HuH-7.5 (cell line): ENCODE results near the gene DIPK1A.

ENCODE experiments used
- DNase-seq: peaks from one replicate; pipeline ENCODE4 v3.0.0; 2011; ENCODE audit warnings: low spot score

Gene DIPK1A

DNA sequence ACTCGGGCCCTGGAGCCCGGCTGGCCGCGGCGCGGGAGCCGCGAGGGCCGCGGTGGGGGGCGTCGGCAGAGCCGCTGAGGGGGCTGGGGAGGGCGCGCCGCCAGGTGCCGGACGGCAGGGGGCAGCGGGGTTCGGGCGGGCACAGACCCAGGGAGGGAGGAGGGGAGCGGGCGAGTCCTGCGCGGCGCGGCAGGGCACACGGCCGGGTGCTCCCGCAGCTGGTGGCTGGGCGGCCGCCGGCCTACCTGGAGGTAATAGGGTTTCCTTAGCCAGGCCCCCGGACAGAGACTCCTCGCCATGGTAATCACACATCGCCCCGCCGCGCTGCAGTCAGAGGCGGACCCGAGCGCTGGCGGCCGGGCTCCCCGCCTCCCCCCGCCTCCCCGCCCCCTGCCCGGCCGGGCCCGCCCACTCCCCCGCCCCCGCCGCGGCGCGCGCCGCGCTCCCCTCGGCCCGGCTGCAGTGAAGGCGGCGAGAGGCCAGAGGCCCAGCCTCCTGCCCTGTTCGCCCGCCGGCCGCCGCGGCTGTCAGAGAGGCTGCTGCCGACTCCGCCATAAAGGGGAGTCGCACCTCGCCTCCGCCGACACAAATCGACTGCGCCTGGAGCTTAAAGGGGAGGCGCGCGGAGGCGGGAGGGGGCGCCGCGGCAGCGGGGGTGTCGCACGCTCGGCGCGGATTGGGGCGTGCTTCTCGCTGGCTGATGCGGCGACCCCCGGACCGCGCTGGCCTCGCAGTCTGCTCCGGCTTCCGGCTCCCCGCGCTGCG is at the start of gene DIPK1A:
Gene DIPK1A (minus strand): TSS at position 332 of the 765 bp plus-strand sequence. CDS start 33 bp downstream, at position 299.
- peak; percentile 70 for DNase-seq

DNA sequence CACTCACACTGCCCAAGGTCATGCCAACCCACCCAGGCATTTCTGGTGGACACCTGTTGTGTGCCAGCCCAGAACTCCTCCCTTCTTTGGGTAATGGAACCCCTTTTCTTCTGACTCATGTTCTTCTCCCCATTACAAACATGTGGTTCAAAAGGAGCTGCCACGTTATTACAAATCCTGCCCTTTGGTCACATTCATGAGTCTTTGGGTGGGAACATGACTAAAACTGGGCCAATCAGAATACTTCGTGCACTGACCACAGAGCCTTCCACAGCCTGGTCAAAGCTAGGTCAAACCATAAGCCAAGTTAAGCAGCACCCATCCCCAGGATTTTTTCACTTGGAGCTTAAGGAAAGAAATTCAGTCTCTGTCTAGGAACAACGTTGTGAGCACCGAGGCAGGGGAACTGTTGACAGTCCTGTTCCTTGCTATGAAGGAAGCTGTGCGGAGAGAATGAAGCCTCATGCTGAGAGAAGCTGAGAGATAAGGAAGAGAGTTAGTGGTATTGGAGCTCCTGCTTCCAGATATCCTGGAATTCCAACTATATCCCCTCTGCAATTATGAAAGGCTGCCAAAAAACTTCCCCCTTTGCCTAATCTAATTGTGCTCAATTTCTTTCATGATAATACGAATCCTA is 46.8 kb upstream of the DIPK1A start:
- no peak for DNase-seq

DNA sequence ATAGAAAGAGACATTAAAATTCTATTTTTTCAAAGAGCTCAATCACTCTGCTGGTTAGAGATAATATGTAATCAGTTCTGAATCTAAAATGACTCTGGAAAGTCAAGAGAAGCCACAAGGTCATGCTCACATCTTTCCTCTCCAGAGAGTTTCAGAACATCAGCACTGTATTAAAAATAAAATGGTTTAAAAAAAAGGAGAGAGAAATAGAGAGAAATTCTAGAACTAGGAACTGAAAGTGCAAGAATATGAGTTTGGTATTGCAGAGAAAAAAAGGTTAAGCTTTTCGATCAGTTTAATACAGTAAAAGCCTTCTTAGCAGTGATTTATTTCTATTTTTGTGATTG is 44.0 kb upstream of the DIPK1A start:
- no peak for DNase-seq

DNA sequence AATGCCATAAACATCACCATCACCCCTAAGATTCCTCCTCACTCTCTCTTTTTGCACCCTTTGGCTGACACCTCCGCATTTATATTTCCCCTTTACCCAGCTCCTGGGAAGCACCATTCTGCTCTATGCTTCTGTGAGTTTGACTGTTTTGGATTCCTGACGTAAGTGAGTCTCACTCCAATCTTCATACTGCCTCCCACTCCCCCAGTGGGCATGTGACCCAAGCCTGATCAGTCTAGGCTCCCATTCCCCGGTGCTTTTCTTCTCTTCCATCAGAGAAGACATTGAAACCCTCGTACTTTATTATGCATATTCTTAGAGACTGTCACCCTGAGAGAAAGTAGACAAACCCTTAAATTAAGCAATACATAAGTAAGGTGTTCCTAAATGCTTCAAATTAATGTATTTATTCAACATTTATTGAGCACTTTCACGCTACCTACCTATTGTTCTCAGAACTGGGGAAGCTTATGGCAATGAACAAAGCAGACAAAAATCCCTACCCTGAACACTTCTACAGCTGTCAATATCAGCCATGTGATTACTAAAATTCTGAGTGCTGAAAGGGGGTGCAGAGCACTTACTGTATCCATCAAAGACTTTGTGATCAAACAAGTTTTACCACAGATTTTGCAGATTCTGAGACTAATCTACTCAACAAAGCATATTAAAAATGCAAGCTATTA is 43.4 kb upstream of the DIPK1A start:
- DNase-seq, result no peak

DNA sequence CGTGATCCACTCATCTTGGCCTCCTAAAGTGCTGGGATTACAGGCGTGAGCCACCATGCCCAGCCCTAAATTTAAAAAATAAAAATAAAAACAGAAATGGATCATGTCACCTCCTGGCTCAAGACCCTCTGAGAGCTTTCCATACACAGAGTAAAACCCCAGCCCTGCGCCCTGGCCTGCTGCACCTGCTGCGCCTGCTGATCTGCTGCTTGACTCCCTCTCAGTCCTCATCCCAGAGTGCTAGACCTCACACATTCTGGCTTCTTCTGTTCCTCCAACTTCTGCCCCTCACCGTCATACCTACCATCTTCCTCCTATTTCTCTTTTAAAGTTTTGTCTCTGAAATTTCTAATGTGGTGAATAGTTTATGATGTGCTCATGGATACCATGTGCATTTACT is 42.7 kb upstream of the DIPK1A start:
- no peak for DNase-seq

DNA sequence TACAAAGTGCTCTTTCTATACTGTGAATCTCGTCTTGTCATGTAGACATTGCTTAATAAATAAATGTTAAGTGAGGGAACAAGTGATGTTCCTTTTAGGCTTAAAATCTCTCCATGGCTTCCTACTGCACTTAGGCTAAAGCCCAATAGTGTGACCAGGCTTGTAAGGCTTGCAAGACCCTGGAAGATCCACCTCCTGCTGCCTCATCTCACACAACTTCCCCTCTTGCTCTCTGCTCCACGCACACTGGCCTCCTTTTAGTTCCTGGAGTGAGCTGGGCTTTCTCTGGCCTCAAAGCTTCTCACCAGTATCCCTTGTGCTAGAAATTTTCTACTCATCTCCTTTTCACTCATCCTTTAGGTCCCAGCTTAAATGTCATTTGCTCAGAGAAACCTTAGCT is 41.5 kb upstream of the DIPK1A start:
- DNase-seq, result no peak

DNA sequence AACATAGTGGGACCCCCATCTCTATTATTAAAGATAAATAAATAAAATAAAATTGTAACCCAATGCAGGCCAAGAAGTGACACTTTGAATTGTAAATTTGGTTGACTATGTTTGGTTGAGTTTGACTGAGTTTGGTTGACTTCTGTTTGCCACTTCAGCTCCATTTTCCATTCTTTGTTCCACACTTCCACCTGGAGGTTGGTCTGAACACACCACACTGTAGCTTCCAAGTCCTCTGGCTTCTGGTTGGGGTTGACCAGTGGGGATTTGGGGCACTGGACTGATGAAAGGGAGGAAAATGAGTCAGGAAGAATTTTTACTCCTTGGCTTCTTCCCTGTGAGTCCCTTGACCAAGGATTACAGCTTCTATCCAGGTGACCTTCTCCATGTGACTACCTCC is 40.6 kb upstream of the DIPK1A start:
- no peak for DNase-seq

DNA sequence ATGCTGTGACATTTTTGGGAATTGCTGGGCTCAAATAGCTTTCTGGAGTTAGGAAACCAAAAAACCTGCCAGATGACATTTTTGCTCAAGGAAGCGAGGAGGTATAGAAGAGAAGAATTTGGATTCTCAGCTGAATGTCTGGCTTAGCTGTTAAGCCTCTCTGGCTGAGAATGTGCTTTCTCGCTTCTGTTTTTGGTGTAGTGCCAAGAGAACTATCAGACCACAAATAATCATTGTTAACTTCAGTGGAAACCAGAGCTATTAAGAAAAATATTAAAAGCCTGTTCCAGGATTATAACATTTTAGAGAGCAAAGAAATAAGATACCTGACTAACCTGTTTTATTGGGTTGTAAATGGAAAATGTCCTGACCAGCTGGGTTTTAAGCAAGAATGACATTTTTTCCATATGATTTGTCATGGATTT is 39.5 kb upstream of the DIPK1A start:
- no peak for DNase-seq

DNA sequence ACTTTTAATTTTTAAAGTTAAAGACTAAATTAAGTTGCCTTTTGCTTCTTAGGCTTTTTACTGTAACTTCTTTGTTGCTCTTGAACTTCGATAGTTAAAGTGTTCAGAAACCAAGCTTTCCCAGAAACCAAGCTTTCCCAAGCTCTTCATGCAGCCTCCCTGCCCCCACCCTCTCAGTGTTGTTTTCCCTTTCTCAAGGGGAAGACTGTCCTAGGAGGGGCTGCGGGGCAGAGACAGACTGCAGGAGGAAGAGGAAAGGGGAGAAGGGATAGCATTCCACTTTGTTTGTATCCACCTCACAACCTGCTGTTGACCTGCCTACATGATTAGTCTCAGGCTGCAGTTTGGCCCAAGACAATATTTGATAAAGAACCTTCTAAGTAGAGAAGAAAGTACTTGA is 39.0 kb upstream of the DIPK1A start:
- no peak for DNase-seq

DNA sequence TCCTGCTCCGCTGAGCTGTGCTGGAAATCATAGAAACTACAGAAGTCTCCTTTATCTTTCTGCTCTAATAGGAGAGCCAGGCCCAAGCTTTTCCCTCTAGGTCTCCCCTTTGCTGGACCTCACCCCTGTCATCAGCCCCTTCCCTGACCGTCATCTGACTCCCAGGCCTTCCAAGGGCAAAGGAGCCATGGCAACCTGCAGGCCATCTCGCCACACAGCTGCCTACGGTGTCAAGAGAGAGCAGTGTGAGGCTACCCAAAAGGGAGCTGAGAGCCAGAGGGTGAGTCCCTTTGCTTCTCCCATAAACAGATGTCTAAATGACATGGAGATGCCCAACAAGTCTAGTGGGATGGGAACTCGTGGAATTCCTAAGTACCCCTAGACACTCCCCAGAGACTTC is 37.6 kb upstream of the DIPK1A start:
- no peak for DNase-seq

DNA sequence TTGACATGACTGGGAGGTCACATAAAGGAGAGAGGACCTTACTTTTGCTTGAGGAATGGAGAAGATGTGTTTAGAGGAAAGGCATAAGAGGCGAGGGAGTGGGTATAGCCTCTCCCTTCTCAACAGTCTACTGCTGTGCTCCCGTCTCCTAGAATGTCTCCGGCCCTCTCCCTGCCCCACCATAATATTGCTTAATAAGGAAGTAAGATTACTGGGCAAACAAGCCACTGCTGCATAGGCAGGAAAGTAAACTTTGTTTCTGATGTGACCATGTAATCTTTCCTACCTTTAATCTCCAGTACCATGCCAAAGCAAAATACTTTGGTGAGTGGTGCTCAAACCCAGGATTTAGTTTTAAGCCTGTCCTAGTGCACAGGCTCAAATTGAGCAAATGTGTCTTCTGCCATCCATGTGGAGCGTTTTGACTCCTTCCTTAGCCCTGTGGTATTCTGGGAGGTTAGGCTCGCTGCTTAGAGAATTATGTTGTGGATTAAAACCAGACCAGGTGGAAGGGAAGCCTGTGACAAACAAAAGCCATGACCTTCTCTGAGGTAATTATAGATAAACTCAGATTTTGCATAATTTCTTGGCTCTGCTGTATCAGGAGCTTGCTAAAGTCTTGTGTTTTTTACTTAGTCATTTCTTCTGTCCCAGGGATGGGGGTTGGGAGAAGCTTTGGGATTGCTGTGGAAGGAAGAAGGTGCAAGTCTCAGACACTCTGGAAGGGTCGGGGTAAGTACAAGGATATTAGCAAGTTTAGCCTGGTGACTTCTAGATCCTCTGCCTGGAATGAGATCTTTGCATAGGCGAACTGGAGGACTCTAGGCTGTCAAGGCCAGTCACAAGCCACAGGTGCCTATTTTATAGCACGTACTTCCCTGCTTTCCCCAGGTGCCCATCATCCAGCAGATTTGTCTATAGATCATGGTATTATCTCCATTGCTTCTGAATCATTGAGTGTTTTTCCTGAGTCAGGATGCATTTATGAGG is 34.5 kb upstream of the DIPK1A start:
- no peak for DNase-seq

DNA sequence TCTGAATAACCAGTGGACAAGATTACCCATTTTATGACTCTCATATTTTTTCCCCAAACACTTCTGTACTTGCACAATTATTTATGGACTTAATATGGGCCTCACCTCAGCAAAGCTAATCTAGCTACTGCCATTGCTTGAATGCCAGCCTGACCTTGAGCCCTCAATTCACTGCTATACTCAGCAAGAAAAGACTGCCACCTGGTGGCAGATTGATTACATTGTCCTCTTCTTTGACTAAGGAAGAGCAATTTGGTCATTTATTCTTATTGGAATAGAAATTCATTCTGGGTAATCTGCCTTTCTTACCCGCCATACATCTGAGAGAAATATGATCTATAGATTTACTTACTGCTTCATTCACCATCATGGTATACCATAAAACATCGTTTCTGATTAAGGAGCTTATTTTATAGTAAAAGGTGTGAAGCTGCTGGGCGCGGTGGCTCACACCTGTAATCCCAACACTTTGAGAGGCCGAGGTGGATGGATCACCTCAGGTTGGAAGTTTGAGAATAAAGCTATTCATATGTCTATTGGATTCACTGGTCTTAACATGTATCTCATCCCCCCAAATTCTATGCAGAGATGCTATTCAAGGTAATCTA is 32.9 kb upstream of the DIPK1A start:
- peak; percentile 33 for DNase-seq

DNA sequence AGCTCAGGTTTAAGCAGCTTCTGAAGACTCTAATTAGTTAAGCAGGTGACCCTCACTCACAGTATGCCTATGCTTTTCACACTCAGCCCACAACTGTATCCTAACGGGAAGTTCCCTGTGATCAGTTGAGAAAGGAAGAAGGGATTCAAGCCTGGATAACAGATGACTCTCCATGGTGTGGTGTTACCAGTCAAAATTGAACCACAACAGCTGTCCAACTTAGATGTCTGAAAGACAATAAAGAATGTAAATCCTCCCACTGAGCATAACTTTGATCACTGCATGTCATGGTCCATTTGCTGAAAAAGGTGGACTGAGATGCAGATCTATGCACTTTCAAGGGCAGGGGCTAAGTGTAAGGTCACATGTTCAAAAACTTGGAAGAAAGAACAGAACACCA is 32.3 kb upstream of the DIPK1A start:
- no peak for DNase-seq

DNA sequence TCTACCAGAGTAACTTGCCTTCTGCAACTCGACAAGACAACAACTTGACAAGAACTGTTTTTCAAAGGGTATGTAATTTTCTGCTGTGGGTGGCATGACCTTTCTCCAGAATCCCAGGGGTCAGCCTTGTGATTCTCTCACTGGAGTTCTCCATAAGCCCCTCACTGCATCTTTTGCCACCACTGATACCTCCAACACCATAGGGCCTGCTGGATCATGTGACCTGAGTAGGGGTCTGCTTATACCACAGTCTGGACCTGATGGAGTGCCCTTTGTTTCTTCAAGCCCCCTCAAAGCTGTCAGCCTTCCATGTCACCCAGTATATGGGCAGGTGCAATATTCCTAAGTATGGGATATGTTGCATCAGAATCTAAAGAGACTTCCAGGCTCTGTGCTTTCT is 31.6 kb upstream of the DIPK1A start:
- no peak for DNase-seq

DNA sequence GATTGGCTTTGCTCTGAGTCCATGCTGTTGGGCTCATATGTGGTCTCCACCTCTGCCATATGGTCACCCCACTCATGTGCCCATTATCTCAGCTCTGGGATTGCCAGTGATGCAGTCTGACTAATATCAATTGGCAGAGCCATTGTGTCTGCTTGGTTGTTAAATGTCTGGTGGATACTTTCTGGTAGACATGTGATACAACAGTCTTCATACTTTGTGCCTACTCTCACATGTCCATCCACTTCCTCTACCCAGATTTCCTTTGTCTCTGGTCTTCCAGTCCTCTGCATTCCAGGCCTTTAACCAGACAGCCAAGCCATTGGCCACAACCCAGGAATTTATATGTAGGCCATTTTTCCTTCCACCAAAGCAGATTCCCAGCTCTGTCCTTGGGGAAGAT is 30.8 kb upstream of the DIPK1A start:
- no peak for DNase-seq

DNA sequence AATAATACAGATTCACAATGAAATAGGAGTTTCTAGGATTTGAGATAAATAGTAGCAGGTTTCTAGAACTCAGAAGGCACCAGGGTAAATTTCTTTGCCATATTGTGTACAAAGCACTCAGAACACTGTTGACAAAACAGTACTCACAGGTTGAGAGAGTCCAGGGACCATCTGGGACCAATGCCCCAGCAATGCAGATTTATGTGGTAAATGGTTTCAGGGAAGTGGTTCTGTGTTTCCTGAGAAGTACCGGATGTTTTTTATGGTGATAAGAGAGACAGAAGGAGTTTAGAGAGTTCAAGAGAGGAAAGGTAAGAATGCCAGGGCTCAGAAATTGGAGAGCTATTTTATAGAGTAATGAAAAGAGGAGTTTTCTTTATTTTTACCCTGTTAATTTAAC is 29.6 kb upstream of the DIPK1A start:
- DNase-seq, result no peak

DNA sequence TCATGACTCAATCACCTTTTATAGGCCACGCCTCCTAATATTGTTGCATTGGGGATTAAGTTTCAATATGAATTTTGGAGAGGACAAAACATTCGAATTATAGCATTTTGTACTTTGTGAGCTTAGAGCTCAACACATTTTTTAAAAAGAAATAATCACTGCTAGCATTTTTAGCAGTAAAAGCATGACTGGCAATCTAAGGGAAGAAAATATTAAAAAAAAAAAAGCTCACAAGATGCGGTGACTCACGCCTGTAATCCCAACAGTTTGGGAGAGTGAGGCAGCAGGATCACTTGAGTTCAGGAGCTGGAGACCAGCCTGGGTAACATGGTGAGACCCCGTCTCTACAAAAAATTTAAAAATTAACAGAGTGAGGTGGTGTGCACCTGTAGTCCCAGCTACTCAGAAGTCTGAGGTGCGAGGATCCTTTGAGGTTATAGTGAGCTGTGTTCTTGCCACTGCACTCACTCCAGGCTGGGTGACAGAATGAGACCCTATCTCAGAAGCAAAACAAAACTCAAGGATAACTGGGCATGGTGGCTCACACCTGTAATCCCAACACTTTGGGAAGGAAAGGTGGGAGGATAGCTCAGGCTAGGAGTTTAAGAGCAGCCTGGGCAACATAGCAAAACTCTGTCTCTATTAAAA is 28.8 kb upstream of the DIPK1A start:
- no peak for DNase-seq

DNA sequence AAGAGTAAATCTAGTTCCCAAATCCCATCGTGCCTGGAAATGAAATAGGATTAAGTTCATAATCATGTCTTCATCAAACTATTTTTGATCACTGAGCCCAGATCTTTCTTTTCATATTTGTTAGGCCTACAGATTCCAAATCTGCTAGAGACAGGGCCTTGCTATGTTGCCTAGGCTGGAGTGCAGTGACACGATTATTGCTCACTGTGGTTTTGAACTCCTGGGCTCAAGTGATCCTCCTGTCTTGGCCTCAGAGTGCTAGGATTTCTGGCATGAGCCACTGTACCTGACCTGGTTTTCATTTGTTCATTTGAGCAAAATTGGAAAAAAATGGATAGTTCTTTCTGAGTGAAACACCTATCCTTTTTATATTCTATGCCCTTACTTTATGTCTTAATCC is 28.0 kb upstream of the DIPK1A start:
- no peak for DNase-seq

DNA sequence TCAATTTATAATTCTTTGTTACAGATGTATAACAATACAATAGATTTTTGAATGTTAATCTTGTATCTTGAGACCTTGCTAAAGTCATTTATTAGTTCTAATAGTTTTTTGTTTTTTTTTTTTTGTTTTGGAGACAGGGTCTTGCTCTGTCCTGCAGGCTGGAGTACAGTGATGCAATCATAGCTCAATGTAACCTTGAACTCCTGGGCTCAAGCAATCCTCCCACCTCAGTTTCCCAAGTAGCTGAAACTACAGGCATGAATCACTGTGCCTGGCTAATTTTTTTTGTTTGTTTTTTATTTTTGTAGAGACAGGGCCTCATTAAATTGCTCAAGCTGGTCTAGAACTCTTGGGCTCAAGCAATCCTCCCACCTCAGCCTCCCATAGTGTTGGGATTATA is 26.2 kb upstream of the DIPK1A start:
- no peak for DNase-seq

DNA sequence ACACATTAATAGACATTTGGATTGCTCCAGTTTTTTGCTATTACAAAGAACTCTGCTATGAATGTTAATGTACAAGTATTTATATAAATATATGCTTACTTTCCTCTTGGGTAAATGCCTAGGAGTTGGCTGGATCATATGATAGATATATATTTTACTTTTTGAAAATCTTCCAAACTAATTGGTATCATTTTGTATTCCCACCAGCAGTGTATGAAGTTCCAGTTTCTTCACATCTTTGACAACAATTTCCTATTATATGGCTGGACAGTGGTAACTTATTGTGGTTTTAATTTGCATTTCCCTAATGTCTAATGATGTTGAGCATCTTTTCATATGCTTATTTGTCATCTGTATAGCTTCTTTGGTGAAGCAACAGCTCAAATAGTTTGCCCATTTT is 23.8 kb upstream of the DIPK1A start:
- no peak for DNase-seq
